ENCODE results near the gene GPR68.

The GPR68 gene, protein sequence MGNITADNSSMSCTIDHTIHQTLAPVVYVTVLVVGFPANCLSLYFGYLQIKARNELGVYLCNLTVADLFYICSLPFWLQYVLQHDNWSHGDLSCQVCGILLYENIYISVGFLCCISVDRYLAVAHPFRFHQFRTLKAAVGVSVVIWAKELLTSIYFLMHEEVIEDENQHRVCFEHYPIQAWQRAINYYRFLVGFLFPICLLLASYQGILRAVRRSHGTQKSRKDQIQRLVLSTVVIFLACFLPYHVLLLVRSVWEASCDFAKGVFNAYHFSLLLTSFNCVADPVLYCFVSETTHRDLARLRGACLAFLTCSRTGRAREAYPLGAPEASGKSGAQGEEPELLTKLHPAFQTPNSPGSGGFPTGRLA

GRCh38 chr14:91244501-91244901 is at the start of gene GPR68:
Gene GPR68 (minus strand): TSS chr14:91244704. CDS start chr14:91235050, 9,654 bp downstream.
- DNase-seq (ENCODE audit: low read depth): no peak

- DNase-seq (ENCODE audit: low read depth): no peak
Observed at GRCh38 chr14:91294153-91294552, 49.6 kb upstream of the GPR68 start.

- no peak for DNase-seq (ENCODE audit: low read depth)
Observed at GRCh38 chr14:91293281-91293680, 48.8 kb upstream of the GPR68 start.

DNA sequence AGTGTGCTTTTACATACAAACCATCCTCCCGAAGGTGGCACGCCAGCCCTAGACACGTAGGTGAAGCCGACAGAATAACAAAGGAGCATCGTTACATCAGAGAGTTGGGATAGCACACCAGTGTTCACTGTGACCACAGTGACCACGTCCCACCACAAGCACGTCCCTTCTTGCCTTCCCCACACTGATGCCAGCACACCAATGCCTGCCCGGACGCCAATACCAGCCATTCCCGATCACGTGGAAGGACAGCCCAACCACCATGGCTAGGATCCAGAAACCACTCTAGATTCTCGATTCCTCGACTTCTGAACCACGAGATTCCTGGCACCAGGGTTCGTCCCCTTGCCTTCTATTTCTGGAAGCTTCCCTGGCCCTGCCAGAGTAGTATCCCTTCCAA is 48.0 kb upstream of the GPR68 start:
- DNase-seq (ENCODE audit: low read depth): no peak

DNA sequence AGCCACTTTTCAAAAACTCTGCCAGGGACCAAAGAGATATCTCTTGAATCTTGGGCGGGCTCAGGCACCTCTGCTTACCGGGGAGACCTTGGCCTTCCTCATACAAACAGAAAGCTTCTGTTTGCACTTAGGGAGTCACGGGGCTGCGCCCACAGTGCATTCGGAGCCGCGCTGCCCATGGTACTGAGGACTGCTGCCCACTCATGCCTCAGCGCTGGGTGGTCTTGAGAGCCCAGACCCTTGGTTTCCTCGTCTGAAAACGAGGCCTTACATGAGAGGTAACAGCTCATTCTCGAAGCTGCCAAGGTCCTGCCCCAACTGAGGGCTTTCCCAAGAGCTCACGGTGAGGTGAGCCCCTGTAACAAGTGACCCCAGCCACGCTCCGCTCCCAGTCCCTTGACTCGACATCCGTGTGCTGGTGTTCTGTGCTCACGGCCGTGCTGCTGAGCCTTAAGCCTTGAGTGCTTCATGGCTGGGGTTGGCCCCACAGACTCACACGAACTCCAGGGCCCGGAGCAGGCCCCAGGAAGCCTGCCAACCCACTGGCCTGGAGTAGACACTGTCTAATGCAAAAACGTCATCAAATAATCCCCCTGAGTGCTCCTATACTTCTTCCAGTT is 47.4 kb upstream of the GPR68 start:
- no peak for DNase-seq (ENCODE audit: low read depth)

GRCh38 chr14:91290986-91291385 is 46.5 kb upstream of the GPR68 start:
- no peak for DNase-seq (ENCODE audit: low read depth)

DNA sequence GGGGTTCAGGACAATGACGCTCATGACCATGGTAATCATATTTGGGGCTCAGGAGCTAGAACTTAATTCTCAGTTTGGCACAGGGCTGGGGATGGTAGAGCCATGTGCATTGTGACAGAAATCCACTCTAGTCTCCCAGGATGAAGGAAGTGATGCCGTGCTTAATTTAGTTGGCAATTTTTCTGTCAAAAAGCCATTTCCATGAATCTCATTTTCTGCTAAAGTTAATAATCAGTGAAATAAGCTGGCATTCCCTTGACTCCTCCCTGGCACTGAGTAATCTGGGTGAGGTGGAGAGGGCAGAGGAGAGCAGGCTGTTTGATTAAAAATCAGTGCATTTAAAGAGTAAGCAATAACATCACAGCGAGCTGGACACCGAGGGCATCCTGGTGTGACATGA is 45.0 kb upstream of the GPR68 start:
- DNase-seq (ENCODE audit: low read depth): no peak

DNA sequence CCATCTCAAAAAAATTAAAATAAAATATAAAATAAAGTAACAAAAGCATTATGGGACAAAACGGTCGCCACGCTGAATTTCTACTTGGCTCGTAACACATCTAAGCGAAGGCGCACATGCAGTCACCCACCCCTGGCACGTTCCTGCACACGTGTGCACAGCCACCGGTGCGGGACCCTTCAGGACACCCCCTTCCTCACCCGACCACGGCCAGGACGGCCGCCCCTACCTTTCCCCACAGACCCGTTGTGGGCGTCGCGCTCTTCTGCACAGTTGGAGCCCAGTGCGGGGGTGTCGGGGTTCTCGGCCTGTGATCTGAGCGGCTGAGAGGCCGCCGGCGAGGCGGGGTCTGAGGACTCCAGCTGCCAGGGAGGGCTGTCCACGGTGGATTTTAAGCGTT is 44.4 kb upstream of the GPR68 start:
- no peak for DNase-seq (ENCODE audit: low read depth)

DNA sequence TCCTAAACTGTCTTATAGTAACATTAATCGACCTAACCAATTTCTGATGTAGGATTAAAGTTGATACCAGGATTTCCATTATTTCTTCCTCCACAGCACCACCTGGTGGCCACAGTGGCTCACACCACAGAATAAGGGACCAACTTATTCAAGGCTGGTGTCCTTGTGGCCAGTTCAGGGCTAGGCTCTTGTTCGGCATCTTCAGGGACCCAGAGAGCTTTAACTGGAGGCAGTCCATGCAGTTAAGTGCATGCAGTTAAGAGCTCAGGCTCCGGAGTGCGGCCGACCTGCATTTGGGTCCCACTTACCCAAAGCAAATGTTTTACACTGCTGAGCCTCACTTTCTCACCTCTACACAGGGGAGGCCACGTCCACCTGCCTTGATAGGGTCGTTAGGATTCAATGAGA is 42.0 kb upstream of the GPR68 start:
- DNase-seq (ENCODE audit: low read depth): peak; percentile 73

- DNase-seq (ENCODE audit: low read depth): no peak
Observed at GRCh38 chr14:91284791-91285548, 40.5 kb upstream of the GPR68 start.

GRCh38 chr14:91284146-91284790 is 39.8 kb upstream of the GPR68 start:
- DNase-seq (ENCODE audit: low read depth): no peak

DNA sequence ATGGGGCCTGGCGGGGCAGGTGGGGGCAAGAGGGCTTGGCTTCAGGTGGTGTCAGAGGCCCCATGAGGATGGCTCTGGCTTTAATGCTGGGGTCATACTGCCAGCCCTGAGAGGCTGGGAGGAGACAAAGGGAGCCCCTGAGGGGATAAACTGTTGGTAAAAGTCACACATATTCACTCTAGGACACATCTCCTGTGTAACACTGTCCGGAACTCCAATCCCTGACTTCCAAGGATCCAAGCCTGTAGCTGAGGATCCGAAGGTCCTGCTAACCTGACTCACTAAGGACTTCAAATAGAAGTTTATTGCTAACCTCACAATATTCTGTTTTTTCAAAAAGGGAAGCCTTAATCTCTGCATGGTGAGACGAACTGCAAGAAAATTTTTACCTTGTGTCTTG is 39.2 kb upstream of the GPR68 start:
- no peak for DNase-seq (ENCODE audit: low read depth)

DNA sequence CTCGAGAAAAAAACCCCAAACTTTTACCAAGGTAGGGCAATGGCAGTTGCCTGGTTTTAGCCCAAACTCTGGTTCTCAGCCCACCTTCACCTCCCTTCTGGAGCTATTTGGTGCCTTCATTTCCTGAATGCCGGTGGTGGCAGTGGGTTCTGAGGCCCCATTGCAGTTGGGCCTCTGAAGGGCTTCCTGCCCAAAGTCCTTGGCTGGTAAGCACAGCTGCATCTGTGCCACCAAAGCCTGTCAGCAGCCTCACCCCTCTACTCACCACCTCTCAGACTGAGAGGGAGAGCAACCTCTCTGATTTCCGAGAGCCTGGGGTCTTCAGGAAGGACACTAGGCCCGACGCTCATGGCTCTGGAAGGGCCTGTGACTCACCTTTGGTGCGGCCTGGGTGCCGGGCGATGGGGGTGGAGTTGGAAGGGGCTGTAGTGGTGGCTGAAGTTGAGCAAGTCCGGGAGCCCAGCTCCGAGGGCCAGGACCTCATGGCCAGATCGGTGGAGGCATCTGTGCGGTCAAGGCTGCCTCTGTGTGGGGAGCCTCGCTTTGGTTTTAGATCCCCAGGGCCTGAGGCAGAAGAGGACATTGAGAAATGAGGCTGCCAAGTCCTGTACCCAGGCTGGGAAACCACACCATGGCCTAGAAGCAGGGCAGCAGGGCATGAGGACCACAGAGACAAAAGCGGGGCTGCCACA is 38.6 kb upstream of the GPR68 start:
- DNase-seq (ENCODE audit: low read depth): no peak

DNA sequence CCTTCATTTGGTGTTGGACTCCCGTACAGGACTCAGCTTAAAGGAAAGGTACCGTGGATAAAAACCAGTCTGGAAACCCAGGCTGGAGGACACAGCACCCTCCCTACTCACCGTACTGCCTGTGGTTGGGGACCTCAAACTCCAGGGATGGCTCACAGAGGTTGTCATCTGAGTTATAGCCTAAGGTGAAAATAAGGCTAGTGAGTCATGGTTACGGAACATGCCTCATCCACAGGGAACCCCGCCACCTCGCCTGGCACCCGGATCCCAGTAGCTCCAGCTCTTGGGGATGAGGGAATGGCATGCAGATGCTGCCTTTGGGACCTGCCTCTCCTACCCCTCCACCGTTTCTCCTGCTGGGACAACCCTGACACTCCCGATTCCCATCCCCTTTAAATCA is 36.8 kb upstream of the GPR68 start:
- no peak for DNase-seq (ENCODE audit: low read depth)

GRCh38 chr14:91280129-91280528 is 35.6 kb upstream of the GPR68 start:
- no peak for DNase-seq (ENCODE audit: low read depth)

DNA sequence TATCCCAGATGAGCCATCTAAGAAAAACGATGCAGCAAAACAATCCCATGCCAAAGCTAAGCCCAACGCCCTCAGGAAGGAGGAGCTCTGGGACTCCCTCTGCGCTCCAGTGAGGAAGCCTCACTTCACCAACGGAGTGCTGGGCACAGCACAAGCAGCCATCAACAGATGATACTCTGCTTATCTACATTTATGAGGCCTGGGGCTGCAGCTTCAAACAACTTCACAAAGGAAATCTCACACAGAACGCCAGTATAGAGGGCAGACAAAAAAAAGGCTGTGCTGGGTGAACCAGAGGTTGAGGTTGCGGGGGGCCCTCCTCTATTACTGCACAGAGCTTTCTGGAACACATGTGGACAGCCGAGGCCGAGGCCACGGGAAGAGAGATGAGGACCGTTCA is 34.9 kb upstream of the GPR68 start:
- DNase-seq (ENCODE audit: low read depth): no peak

- no peak for DNase-seq (ENCODE audit: low read depth)
Observed at GRCh38 chr14:91278383-91278715, 33.8 kb upstream of the GPR68 start.

DNA sequence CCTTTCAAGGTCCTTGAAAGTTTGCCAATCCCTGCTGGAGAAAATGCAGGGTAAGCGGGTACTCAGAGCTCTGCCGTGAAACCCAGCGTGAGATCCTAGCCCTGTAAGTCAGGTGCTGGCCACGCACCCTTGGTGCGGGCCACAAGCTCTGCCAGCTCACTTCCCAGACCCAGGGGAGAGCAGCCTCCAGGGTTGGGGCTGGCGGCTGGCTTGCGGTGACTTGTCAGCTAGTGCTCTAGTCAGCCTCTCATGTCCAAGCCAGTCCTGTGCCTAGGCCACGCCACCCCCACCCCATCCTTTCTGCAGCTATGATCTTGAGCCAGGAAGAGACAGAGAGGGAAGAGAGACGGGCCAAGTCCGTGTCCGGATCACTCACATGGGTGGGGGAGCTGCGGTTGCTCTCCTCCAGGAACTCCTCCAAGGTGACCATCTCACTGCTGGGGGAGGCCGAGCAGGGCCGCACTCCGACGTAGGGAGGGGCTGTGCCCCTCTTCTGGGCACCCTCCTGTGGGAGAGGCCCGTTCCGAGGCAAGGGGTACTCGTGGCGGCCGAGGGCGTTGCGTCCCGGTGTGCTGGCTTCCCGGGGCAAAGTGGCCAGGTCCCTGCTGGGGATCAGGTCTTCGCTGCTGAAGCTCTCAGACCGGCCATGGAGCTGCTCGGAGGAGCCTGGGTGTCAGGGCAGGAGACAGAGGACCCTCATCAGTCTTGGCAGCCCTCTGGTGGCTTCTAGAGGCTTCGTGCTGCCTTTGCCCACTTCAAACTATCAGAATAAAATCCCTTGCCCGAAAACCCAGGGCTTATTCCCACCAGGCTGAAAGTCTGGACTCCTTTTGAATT is 33.3 kb upstream of the GPR68 start:
- no peak for DNase-seq (ENCODE audit: low read depth)

DNA sequence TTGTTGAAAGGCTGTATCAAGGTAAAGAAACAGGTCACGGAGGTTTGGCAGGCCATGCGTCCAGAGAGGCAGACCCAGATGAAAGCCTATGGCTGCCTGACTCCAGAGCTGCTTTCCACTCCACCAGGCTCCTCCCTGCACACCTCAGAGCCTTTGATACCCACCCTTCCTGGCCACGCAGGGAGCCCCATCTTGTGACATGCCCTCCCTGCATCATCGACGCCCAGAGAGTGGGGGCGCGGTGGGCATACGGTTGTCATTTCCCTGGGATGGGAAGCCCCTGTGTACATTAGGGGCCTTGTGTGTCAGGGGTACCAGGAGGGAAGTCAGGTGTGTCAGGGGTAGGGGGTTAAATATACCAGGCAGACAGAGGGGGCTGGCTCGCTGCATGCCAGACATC is 30.3 kb upstream of the GPR68 start:
- DNase-seq (ENCODE audit: low read depth): no peak

DNA sequence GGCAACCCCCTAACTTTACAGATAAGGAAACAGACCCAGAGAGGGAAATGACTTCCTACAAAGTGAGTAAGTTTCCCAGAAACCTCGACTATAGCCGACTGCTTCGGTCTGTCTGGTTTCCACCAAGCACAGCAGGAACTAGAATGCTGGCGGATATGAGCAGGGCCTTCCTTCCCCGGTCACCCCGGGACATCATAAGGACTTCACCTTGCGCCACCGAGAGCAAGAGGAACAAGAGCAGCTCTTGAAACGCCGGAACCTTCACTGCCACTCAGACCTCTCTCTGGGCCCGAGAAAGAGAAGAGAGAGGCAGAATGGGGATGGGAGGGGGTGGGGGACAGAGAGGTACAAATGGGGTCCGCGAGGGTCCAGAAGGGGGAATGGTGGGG is 29.4 kb upstream of the GPR68 start:
- DNase-seq (ENCODE audit: low read depth): no peak

DNA sequence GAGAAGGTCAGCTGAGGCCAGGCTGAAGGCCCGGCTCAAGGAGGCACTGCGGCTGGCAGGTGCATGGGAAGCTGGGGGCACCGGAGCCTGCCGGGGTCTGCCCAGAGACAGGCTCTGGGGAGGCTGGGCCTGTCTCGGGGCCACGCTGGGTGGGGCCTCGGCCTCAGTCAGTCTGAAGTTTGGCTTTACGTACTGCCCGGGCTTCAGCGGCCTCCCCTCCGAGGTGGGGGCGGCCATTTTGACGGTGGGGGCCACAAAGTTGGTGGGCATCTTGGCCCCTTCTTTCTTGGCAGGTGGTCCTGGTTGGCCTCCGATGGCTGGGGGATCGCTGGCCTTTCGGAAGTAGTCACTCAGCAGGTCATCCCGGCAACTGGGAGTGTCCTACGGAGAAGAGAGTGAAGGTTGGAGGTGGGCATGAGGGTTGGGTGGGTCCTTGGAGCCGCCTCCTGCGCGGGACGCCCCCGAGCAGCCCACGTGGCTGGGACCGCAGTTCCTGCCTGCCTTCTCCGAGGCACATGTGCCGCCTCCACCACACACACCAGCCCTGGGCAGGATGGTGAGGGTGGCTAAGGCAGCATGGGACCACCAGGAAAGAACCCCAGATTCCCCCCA is 28.9 kb upstream of the GPR68 start:
- DNase-seq (ENCODE audit: low read depth): no peak
